ENCODE results near the gene ECEL1. TPM values are rescaled to one million over a fixed set of nuclear protein-coding genes. Genes with fewer than 3 reads are reported as not detected.

The ECEL1 gene
- total and polyA plus RNA-seq, 7 donors = 0.32 to 1.8 (median 0.55) TPM

DNA sequence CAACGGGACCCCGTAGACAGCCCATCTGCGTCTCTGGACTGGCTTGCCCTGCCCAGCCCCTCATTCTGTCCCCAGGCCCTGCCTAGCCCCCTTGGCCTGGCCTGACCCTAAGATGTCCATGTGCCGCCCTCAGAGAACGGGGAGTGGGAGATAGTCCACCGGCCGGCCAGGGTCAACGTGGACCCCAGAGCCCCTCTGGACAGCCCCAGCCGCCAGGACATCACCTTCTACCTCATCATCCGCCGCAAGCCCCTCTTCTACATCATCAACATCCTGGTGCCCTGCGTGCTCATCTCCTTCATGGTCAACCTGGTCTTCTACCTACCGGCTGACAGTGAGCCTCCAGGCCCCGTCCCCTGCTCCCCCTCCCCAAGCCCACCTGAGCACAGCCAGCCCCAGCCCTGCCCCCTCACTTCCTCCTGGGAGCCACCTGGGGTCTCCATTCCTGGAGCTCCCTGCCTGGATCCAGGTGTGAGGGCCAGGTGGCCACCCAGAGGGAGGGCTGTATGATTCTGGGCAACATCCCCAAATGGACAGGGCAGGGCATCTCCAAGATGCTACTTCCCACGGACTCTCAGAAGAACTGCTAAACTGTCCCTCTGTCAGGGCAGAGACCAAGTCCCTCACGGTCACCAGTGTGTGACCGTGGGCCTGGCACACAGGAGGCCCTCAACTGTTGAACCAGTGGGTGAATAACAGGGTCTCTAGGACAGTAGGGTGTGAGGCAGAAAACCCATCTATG lies 42.3 kb upstream of the ECEL1 start:
- Histone ChIP-seq H3K9me3 (no peaks in the 10 kb centered on the region), H3K27me3 (ENCODE audit: insufficient read depth in 3 of 3, low read length in 2 of 3) (no peaks in the 10 kb centered on the region), H3K36me3 (ENCODE audit: insufficient read depth in 1 of 2, low read depth in 1 of 2) (peaks cover 0 to 57% of the 10 kb centered on the region in 2 donors), H3K27ac (peak overlapping the region; percentile 98), H3K4me1 (peaks cover 29% of the 10 kb centered on the region), H3K4me3 (no peak overlapping the region)
- intact Hi-C loops (cut with DNase I) = loop anchor here in 1 of 2 donors (1.0 kb wide), 1 partner anchor 12 kb away; no protein-coding TSS in a partner anchor
- DNase-seq = peak in 1 of 2 donors; percentile 49
- ATAC-seq = no peak
- WGBS, 3 donors = 88 to 92% (median 89%) methylated on average over 17 of the region's 17 CpGs
- TF ChIP-seq, protein P1, sequence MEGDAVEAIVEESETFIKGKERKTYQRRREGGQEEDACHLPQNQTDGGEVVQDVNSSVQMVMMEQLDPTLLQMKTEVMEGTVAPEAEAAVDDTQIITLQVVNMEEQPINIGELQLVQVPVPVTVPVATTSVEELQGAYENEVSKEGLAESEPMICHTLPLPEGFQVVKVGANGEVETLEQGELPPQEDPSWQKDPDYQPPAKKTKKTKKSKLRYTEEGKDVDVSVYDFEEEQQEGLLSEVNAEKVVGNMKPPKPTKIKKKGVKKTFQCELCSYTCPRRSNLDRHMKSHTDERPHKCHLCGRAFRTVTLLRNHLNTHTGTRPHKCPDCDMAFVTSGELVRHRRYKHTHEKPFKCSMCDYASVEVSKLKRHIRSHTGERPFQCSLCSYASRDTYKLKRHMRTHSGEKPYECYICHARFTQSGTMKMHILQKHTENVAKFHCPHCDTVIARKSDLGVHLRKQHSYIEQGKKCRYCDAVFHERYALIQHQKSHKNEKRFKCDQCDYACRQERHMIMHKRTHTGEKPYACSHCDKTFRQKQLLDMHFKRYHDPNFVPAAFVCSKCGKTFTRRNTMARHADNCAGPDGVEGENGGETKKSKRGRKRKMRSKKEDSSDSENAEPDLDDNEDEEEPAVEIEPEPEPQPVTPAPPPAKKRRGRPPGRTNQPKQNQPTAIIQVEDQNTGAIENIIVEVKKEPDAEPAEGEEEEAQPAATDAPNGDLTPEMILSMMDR (IDR thresholded peaks at IDR 0.05) = no peak

DNA sequence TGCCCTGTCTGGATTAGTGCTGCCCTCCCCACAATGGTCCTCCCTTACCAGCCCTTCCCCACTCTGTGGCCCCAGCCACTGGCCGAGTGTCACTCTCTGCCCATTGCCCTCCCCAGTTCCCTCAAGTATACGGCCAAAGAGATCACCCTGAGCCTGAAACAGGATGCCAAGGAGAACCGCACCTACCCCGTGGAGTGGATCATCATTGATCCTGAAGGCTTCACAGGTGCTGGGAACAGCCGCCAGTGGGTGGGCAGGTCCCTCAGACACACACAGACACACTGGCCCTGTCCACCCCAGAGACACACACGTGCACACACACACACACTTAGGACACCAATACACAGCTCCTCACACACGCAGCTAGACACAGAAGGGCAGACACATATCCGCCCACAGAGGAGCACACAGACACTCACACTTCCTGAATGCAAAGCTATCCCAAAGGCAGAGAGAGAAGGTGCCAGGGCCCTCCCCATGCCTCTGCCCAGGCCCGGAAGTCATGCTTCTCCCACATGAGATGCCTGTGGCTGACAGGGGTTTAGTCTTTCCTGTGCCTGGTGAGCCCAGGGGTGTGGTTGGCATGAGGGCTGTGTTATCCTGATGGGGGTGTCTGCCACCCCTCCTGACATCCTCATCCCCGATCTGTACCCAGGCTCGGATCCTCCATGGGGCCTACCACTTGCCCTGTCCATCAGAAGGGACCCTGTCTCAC lies 41.3 kb upstream of the ECEL1 start:
- ATAC-seq (peak; percentile 21 to 45 (median 31)), DNase-seq (peak in 1 of 2 donors; percentile 74)
- H3K36me3 ChIP-seq (ENCODE audit: insufficient read depth in 1 of 2, low read depth in 1 of 2) = peaks cover 0 to 46% of the 10 kb centered on the region in 2 donors
- peak overlapping the region; percentile 81 for H3K4me3 ChIP-seq
- intact Hi-C loops (cut with DNase I) = no loop called here
- WGBS, 3 donors = 26 to 70% (median 39%) methylated on average over 11 of the region's 11 CpGs
- H3K9me3 ChIP-seq = no peaks in the 10 kb centered on the region
- peak overlapping the region; percentile 98 for H3K27ac ChIP-seq
- peaks cover 0 to 1% (median 0%) of the 10 kb centered on the region in 3 donors for H3K27me3 ChIP-seq (ENCODE audit: insufficient read depth in 3 of 3, low read length in 2 of 3)
- peaks cover 37% of the 10 kb centered on the region for H3K4me1 ChIP-seq
- TF ChIP-seq, protein P1 (IDR thresholded peaks at IDR 0.05) = no peak

DNA sequence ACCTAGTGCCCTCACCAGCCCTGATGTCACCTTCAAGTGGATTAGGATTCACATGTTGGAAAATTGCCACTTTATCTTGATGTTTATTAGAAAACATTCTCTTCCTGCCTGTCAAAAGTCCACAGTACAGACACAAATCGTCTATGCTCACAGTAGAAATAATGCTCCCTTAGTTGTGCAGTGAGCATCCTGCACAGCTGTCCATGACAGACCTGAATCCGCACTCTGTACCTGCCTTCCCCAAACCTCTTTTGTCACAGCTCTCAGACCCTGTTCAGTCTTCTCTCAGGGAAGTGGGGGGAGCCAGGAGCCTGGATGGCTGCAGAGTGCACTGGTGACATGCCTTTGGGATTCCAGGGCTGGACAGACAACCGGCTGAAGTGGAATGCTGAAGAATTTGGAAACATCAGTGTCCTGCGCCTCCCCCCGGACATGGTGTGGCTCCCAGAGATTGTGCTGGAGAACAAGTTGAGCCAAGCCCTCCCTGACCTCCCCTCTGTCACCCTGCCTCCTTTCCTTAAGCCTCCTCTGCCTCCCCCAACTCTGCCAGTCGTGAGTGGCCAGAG lies 40.4 kb upstream of the ECEL1 start:
- Histone ChIP-seq H3K4me1 (peaks cover 43% of the 10 kb centered on the region), H3K4me3 (peak overlapping the region; percentile 81), H3K36me3 (ENCODE audit: insufficient read depth in 1 of 2, low read depth in 1 of 2) (peaks cover 0 to 37% of the 10 kb centered on the region in 2 donors), H3K9me3 (no peaks in the 10 kb centered on the region), H3K27ac (peak overlapping the region; percentile 98), H3K27me3 (ENCODE audit: insufficient read depth in 3 of 3, low read length in 2 of 3) (peaks cover 0 to 8% (median 0%) of the 10 kb centered on the region in 3 donors)
- peak in 1 of 2 donors; percentile 34 for DNase-seq
- 64 to 84% (median 66%) methylated on average over 6 of the region's 6 CpGs for WGBS, 3 donors
- intact Hi-C loops (cut with DNase I) = loop anchor here in 1 of 2 donors (2.0 kb wide), 2 partner anchors 21 to 41 kb away; no protein-coding TSS in a partner anchor
- TF ChIP-seq, protein P1 (IDR thresholded peaks at IDR 0.05) = no peak
- ATAC-seq = no peak

DNA sequence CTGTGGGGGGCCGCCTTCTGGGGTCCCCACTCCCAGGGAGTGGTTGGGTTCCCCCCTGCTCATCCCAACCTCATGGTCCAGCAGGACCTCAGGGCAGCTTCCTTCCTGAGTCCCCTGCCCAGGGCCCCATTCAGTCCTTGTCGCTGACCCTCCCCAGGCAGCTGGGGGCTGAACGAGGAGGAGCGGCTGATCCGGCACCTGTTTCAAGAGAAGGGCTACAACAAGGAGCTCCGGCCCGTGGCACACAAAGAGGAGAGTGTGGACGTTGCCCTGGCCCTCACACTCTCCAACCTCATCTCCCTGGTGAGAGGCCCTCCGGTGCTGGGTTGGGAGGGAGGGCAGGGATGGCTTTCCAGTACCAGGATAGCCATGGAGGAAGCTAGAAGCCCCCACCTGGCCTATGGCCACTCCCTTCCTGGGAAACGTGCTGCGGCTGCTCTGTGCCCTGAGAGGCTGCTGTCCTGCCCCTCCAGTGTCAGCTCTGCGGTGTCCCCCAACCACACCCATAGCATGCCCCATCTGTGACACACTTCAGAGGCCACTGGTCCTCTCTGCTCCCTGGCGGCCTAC lies 38.8 kb upstream of the ECEL1 start:
- Histone ChIP-seq H3K27ac (peak overlapping the region; percentile 98), H3K36me3 (ENCODE audit: insufficient read depth in 1 of 2, low read depth in 1 of 2) (peaks cover 0 to 24% of the 10 kb centered on the region in 2 donors), H3K27me3 (ENCODE audit: insufficient read depth in 3 of 3, low read length in 2 of 3) (peaks cover 0 to 12% (median 0%) of the 10 kb centered on the region in 3 donors), H3K4me3 (peak overlapping the region; percentile 81), H3K4me1 (peaks cover 55% of the 10 kb centered on the region), H3K9me3 (no peaks in the 10 kb centered on the region)
- intact Hi-C loops (cut with DNase I) = loop anchor here in 1 of 2 donors (2.0 kb wide), 2 partner anchors 22 to 42 kb away; no protein-coding TSS in a partner anchor
- TF ChIP-seq, protein P1 (IDR thresholded peaks at IDR 0.05) = no peak
- DNase-seq (peak in 1 of 2 donors; percentile 56), ATAC-seq (peak; percentile 3 to 35 (median 8))
- WGBS, 3 donors = 35 to 51% (median 41%) methylated on average over 13 of the region's 13 CpGs
